Muscle layer of colon (tissue), 2 donors: Measurements from ENCODE around the gene ZNF337.
A peak's percentile ranks its signal among the peaks of the same experiment; 100 is the strongest.
"Not testable (repeated sequence)": the region's sequence is repeated elsewhere in the genome, so short reads cannot be mapped to it uniquely, and the experiment has no call there.

Experiments
- H3K27ac ChIP-seq: one replicate; pipeline ENCODE4 v1.7.0; 2013; ENCODE audit warnings: low read depth, mild to moderate bottlenecking, low read length, moderate library complexity
- H3K27me3 ChIP-seq, 2 donors: one replicate each; pipeline ENCODE4 v1.7.0; 2013; ENCODE audit warnings: low read length in 2 of 2, mild to moderate bottlenecking in 2 of 2; ENCODE audit not compliant: insufficient read depth in 2 of 2, control insufficient read depth in 1 of 2
- H3K36me3 ChIP-seq: one replicate; pipeline ENCODE4 v1.7.0; 2013; ENCODE audit warnings: mild to moderate bottlenecking, low read length; ENCODE audit not compliant: insufficient read depth
- H3K4me1 ChIP-seq: one replicate; pipeline ENCODE4 v1.7.0; 2013; ENCODE audit warnings: mild to moderate bottlenecking, low read length; ENCODE audit not compliant: insufficient read depth
- H3K4me3 ChIP-seq, 2 donors: one replicate each; pipeline ENCODE4 v1.7.0; 2013; ENCODE audit warnings: low read length in 2 of 2, low read depth in 1 of 2, mild to moderate bottlenecking in 1 of 2, moderate library complexity in 1 of 2
- H3K9ac ChIP-seq: one replicate; pipeline ENCODE4 v1.7.0; 2013; ENCODE audit warnings: low read length
- H3K9me3 ChIP-seq: one replicate; pipeline ENCODE4 v1.7.0; 2013; ENCODE audit warnings: mild to moderate bottlenecking, low read length
- donor health status: abdominal sarcoma.
- donor health status: Adenocarcinoma of cecum.

The ZNF337 gene

DNA sequence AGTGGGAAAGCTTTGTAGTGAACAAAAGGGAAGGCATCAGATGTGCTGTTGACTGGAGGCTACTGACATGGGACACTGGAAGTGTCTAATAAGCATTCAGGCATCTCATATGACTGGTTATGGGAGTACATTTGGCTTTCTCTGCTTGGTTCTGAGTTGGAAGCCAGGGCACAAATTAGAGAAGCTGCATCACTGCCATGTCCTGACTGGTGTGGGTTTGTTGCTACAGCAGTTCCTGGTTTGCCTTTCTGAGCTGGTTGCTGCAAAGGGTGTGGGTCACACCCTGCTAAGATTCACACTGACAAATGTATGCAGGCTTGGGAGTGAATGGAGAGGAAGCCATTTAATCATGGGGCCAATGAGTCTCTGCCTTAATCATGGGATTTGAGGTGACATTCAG is 36.7 kb downstream of the ZNF337 start:
- Histone ChIP-seq H3K4me1 (no peaks in the 10 kb centered on the region), H3K4me3 (no peak overlapping the region), H3K36me3 (no peaks in the 10 kb centered on the region), H3K9ac (no peak overlapping the region), H3K27ac (no peak overlapping the region), H3K9me3 (no peaks in the 10 kb centered on the region), H3K27me3 (no peaks in the 10 kb centered on the region)

GRCh38 chr20:25654487-25654886 is 42.2 kb downstream of the ZNF337 start:
- H3K36me3 ChIP-seq, result no peaks in the 10 kb centered on the region
- no peak overlapping the region for H3K4me3 ChIP-seq
- no peak overlapping the region for H3K27ac ChIP-seq
- no peak overlapping the region for H3K9ac ChIP-seq
- no peaks in the 10 kb centered on the region for H3K4me1 ChIP-seq
- no peaks in the 10 kb centered on the region for H3K27me3 ChIP-seq
- H3K9me3 ChIP-seq, result no peaks in the 10 kb centered on the region

- not testable (repeated sequence) for H3K27me3 ChIP-seq, H3K27ac ChIP-seq, H3K4me1 ChIP-seq, H3K9me3 ChIP-seq, H3K9ac ChIP-seq, H3K4me3 ChIP-seq, H3K36me3 ChIP-seq
Observed at GRCh38 chr20:25652866-25653265, 43.8 kb downstream of the ZNF337 start.

GRCh38 chr20:25644814-25645213 is 51.8 kb downstream of the ZNF337 start:
- Histone ChIP-seq H3K9ac (no peak overlapping the region), H3K27me3 (no peaks in the 10 kb centered on the region), H3K4me3 (no peak overlapping the region), H3K9me3 (no peaks in the 10 kb centered on the region), H3K4me1 (no peaks in the 10 kb centered on the region), H3K27ac (no peak overlapping the region), H3K36me3 (no peaks in the 10 kb centered on the region)

DNA sequence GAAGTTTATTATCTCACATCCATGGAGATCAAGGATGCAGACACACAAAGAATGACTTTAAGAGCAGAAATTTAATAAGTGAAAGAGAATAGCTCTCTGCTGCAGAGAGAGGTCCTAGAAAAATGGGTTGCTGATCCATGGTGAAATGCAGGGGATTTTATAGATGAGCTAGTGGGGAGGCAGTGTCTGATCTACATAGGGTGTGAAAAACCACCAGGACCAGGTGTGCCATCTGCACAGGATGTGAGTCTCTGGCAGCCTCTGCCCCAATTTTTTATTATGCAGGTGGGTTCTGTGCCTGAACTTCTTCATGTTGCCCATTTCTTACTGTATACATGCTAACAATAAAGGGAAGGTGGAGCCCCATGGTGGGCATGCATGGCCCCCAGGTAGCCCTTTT is 52.9 kb downstream of the ZNF337 start:
- Histone ChIP-seq H3K27ac (no peak overlapping the region), H3K9ac (no peak overlapping the region), H3K4me1 (no peaks in the 10 kb centered on the region), H3K4me3 (no peak overlapping the region), H3K36me3 (no peaks in the 10 kb centered on the region), H3K27me3 (no peaks in the 10 kb centered on the region), H3K9me3 (no peaks in the 10 kb centered on the region)

DNA sequence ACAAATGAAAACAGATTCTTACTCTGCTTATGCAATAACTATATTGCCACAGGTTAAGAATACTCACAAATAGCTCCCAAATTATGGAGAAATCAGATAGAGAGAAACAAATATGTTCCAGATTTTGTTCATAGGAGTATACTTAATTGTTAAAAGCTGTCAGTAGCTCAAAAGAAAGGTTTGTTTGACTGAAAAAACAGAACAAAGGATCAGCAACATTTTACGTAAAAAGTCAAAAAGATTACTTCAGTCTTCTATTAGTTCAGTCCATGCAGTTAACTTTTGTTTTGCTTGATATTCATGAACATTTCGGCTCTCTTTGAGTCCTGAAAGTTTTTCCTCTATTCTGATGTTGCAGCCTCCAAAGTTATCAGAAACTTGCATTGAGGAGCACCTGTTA is 59.4 kb downstream of the ZNF337 start:
- H3K9me3 ChIP-seq, result no peaks in the 10 kb centered on the region
- no peaks in the 10 kb centered on the region for H3K27me3 ChIP-seq
- no peaks in the 10 kb centered on the region for H3K4me1 ChIP-seq
- H3K4me3 ChIP-seq, result no peak overlapping the region
- no peak overlapping the region for H3K27ac ChIP-seq
- peaks cover 20% of the 10 kb centered on the region for H3K36me3 ChIP-seq
- H3K9ac ChIP-seq, result no peak overlapping the region

DNA sequence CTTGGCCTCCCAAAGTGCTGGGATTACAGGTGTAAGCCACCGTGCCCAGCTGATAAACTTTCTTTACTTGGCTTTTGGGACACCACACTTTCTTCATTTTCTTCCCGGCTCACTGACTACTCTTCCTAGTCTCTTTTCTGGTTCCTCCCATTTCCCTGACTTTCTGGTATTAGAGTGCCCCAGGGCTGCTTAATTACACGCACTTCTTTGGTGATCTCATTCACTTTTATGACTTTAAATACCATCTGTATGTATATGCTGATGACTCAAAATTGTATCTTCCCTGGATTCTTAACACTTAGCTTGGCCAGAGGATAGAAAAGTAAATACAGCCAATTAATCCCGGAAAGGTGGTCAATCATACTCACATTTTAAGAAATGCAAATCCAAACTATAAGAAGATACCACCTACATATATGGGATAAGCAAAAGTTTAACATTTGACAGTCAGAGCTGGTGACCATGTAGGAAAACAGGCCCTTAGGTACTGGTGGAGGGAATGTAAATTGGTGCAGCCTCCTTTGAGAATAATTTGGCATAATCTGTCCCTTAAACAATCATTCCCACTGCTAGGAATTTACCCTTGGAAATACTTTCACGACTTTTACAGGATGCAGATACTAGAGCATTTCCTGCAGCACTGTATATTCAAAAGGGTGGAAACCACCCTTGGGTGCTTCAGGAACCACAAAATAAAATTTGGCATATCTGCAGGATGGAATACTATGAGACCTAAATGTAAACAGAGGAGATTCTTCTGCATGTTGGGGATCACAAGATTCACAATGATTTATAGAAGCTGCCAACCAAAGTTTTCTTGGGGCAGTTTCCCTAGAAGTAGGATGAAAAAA is 63.5 kb downstream of the ZNF337 start:
- H3K27ac ChIP-seq, result no peak overlapping the region
- peaks cover 20% of the 10 kb centered on the region for H3K36me3 ChIP-seq
- no peak overlapping the region for H3K4me3 ChIP-seq
- no peaks in the 10 kb centered on the region for H3K27me3 ChIP-seq
- no peaks in the 10 kb centered on the region for H3K9me3 ChIP-seq
- H3K4me1 ChIP-seq, result no peaks in the 10 kb centered on the region
- H3K9ac ChIP-seq, result no peak overlapping the region

GRCh38 chr20:25630615-25631014 is 66.0 kb downstream of the ZNF337 start:
- H3K4me3 ChIP-seq, H3K9me3 ChIP-seq, H3K4me1 ChIP-seq, H3K27ac ChIP-seq, H3K27me3 ChIP-seq, H3K9ac ChIP-seq: not testable (repeated sequence)
- H3K36me3 ChIP-seq, result peaks cover 14% of the 10 kb centered on the region

DNA sequence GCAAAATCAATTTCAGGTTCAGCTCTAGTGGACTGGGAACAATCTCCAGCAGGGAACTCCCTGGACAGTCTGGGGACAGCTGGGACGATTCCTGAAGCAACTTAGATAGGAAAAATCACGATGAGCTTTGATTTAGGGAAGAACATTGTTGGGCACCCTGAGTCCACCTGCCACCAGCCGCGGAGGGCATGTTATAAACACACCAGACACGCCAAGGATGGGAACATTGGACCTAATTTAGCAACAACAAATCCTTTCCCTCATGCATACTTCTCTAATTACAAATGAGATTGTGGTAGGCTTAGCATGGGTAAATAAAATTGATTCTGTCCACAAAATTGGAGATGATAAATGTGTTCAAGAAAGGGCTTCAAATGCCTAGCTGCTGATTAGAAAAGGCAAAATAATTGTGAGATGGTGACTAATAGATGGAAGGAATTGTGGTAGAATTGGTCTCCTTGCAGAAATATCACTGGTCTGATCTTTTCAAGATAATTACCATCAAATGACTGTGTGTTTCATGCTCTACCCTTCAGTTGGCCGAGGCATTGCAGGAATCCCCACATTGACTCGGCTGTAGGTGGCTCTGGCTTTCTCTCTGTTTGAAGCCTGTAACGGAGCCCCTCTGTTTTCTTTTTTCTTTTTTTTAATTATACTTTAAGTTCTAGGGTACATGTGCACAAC is 66.7 kb downstream of the ZNF337 start:
- no peak overlapping the region for H3K27ac ChIP-seq
- H3K4me3 ChIP-seq, result no peak overlapping the region
- peaks cover 8% of the 10 kb centered on the region for H3K36me3 ChIP-seq
- H3K4me1 ChIP-seq, result no peaks in the 10 kb centered on the region
- H3K27me3 ChIP-seq, result no peaks in the 10 kb centered on the region
- H3K9me3 ChIP-seq, result no peaks in the 10 kb centered on the region
- no peak overlapping the region for H3K9ac ChIP-seq

DNA sequence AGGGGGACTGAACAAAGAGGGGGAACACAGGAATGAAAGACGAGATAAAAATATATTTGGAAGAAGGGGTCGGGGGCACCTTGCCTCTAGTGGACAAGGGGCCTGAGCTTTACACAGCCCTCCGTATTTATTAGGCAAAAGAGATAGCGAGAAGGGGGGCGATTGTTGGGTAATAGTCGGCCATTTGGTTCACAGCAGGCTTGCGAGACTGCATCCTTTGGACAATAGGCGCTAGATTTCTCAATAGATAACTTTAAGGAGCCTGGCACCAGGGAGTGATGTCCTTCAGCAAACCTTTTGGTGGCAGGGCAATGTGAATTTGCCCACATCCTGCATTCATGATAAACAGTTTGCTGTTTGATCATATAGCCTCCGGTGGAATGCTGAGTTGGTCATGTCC is 69.9 kb downstream of the ZNF337 start:
- Histone ChIP-seq H3K27ac (no peak overlapping the region), H3K4me3 (no peak overlapping the region), H3K4me1 (peaks cover 14% of the 10 kb centered on the region), H3K36me3 (no peaks in the 10 kb centered on the region), H3K27me3 (no peaks in the 10 kb centered on the region), H3K9ac (no peak overlapping the region), H3K9me3 (no peaks in the 10 kb centered on the region)

DNA sequence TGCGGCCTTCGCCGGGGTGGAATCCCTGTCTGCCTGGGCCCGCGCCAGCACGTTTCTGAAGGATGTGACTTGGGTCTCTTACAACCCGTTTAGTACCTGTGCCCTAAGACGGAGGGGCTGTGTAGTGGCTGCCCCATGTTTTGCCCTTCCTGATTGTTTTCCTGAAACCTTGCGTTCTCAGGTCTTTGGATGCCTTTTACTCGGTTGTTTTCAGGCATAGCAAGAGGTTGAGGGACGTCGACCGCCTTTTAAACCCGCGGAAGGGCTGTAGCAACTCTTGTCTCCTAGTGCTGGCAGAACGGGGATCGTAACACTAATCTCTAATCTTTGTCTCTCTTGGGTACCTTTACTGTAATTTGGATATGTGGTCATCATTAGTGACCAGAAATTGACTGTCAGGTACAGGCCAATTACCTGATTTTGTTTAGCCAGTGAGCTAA is 72.1 kb downstream of the ZNF337 start:
- Histone ChIP-seq H3K4me1 (peaks cover 14% of the 10 kb centered on the region), H3K27ac (peak overlapping the region; percentile 99), H3K4me3 (peak overlapping the region; percentile 92 to 94), H3K36me3 (no peaks in the 10 kb centered on the region), H3K9ac (peak overlapping the region; percentile 17), H3K27me3 (no peaks in the 10 kb centered on the region), H3K9me3 (no peaks in the 10 kb centered on the region)
